SK-N-SH (cell line): ENCODE measurements around the gene KRT17. TPM values are rescaled to one million over a fixed set of nuclear protein-coding genes. Genes with fewer than 3 reads are reported as not detected.

Source experiments
- CTCF ChIA-PET: fragments of 300-600, 350-600 bp; formaldehyde crosslinking; extraction: SDS; loops from one replicate; lab custom pipeline; 2021; lab: Yijun Ruan, JAX
- POLR2A ChIA-PET: fragments of 350-600 bp; sonication (Branson Sonifier 250); formaldehyde crosslinking; extraction: SDS; loops from one replicate; lab custom pipeline; 2020; ENCODE audit warnings: antibody characterized with exemption, inconsistent platforms; lab: Yijun Ruan, JAX
- DNase-seq: peaks from one replicate; pipeline ENCODE4 v3.0.0; 2012
- H2AFZ ChIP-seq: fragments of 200-600 bp; sonication (generic); 2 replicates; pipeline ENCODE4 v1.8.1; 2016; ENCODE audit warnings: antibody characterized with exemption, mild to moderate bottlenecking, low read depth
- H3F3A ChIP-seq: fragments of 200-600 bp; sonication (generic); replicated peaks from 2 replicates; pipeline ENCODE3; 2016; ENCODE audit warnings: antibody characterized with exemption, mild to moderate bottlenecking; ENCODE audit not compliant: insufficient read depth
- H3K27ac ChIP-seq, 2 experiments: fragments of 200-500 bp in 1 of 2; fragments of 200-600 bp in 1 of 2; sonication (Bioruptor generic) in 1 of 2; sonication (generic), shearing (Covaris generic) in 1 of 2; 2 replicates each; pipeline versions ENCODE4 v1.5.1 to v1.6.1; 2014 to 2016; ENCODE audit warnings: low read depth in 2 of 2, inconsistent platforms in 1 of 2, low read length in 1 of 2, mild to moderate bottlenecking in 1 of 2, mixed read lengths in 1 of 2
- H3K27me3 ChIP-seq: fragments of 200-600 bp; sonication (generic), shearing (Covaris generic); 2 replicates; pipeline ENCODE4 v1.6.1; 2016; ENCODE audit warnings: mixed run types; ENCODE audit not compliant: insufficient read depth
- H3K36me3 ChIP-seq, 2 experiments: fragments of 200-500 bp in 1 of 2; fragments of 200-600 bp in 1 of 2; sonication (Bioruptor generic) in 1 of 2; sonication (generic) in 1 of 2; replicated peaks in 1 of 2; 2 replicates each; pipeline versions ENCODE3 to v1.5.1; 2014 to 2016; ENCODE audit warnings: low read length in 1 of 2, mild to moderate bottlenecking in 1 of 2; ENCODE audit not compliant: insufficient read depth in 2 of 2, control insufficient read depth in 1 of 2
- H3K4me1 ChIP-seq, 2 experiments: fragments of 200-500 bp in 1 of 2; fragments of 200-600 bp in 1 of 2; sonication (Bioruptor generic) in 1 of 2; sonication (generic), shearing (Covaris generic) in 1 of 2; 2 replicates each; pipeline versions ENCODE4 v1.5.1 to v1.6.1; 2014 to 2016; ENCODE audit warnings: low read depth in 1 of 2, low read length in 1 of 2, mixed run types in 1 of 2; ENCODE audit not compliant: insufficient read depth in 2 of 2, control insufficient read depth in 1 of 2
- H3K4me2 ChIP-seq: fragments of 200-600 bp; sonication (generic), shearing (Covaris generic); 2 replicates; pipeline ENCODE4 v1.6.1; 2017; ENCODE audit warnings: mixed run types
- H3K4me3 ChIP-seq, 2 experiments: fragments of 200-500 bp in 1 of 2; fragments of 200-600 bp in 1 of 2; sonication (Bioruptor generic) in 1 of 2; sonication (generic), shearing (Covaris generic) in 1 of 2; 2 replicates each; pipeline versions ENCODE4 v1.5.1 to v1.8.1; 2014 to 2016; ENCODE audit warnings: low read depth in 2 of 2, inconsistent platforms in 1 of 2, low read length in 1 of 2, mild to moderate bottlenecking in 1 of 2, mixed read lengths in 1 of 2, moderate library complexity in 1 of 2
- H3K79me2 ChIP-seq: fragments of 200-600 bp; sonication (generic); 2 replicates; pipeline ENCODE4 v1.8.1; 2017; ENCODE audit warnings: mild to moderate bottlenecking; ENCODE audit not compliant: insufficient read depth
- H3K9ac ChIP-seq: fragments of 200-600 bp; sonication (generic); 2 replicates; pipeline ENCODE4 v1.6.1; 2017; ENCODE audit warnings: mixed run types
- H3K9me2 ChIP-seq: fragments of 200-600 bp; sonication (generic); 2 replicates; pipeline ENCODE4 v1.6.1; 2017; ENCODE audit warnings: mixed run types
- H3K9me3 ChIP-seq: fragments of 200-600 bp; sonication (generic); 2 replicates; pipeline ENCODE4 v1.6.1; 2017; ENCODE audit warnings: mixed run types, mild to moderate bottlenecking, moderate library complexity
- H4K20me1 ChIP-seq: fragments of 200-600 bp; sonication (generic); 2 replicates; pipeline ENCODE4 v1.6.1; 2017; ENCODE audit warnings: mild to moderate bottlenecking, mixed run types; ENCODE audit not compliant: insufficient read depth
- CTCF ChIP-seq: fragments of 200-600 bp; sonication (generic); IDR thresholded peaks from 2 replicates; pipeline ENCODE4 v1.6.1; 2017; ENCODE audit warnings: antibody characterized with exemption, mild to moderate bottlenecking, moderate library complexity
- EP300 ChIP-seq, 2 experiments: IDR thresholded peaks; 2 replicates each; pipeline versions ENCODE4 v1.4.0 to v1.6.1; 2012; ENCODE audit warnings: borderline replicate concordance in 1 of 2, low read depth in 1 of 2, low read length in 1 of 2
- FOXJ3 ChIP-seq: sonication (generic); formaldehyde crosslinking; IDR thresholded peaks from 2 replicates; pipeline ENCODE4 v1.5.1; 2020; ENCODE audit warnings: mild to moderate bottlenecking, missing genetic modification reagents
- GABPA ChIP-seq: IDR thresholded peaks from 2 replicates; pipeline ENCODE4 v1.4.0; 2012; ENCODE audit warnings: low read depth, mild to moderate bottlenecking
- GATA2 ChIP-seq: sonication (generic); formaldehyde crosslinking; IDR thresholded peaks from 2 replicates; pipeline ENCODE4 v1.5.0; 2020; ENCODE audit warnings: mild to moderate bottlenecking, missing genetic modification reagents
- MEF2A ChIP-seq: IDR thresholded peaks from 2 replicates; pipeline ENCODE4 v1.4.0; 2012; ENCODE audit warnings: low read depth, borderline replicate concordance
- MXI1 ChIP-seq: IDR thresholded peaks from 2 replicates; pipeline ENCODE4 v1.6.1; 2012; ENCODE audit warnings: mild to moderate bottlenecking, low read depth, low read length, improper control_type of control experiment
- NFIC ChIP-seq: IDR thresholded peaks from 2 replicates; pipeline ENCODE4 v1.4.0; 2012; ENCODE audit warnings: borderline replicate concordance
- NRF1 ChIP-seq: IDR thresholded peaks from 2 replicates; pipeline ENCODE4 v1.6.1; 2012; ENCODE audit warnings: low read depth, mild to moderate bottlenecking, low read length
- PBX3 ChIP-seq: IDR thresholded peaks from 2 replicates; pipeline ENCODE4; 2012
- RCOR1 ChIP-seq: fragments of 150-350 bp; IDR thresholded peaks from 2 replicates; pipeline ENCODE4 v1.6.1; 2017; ENCODE audit warnings: antibody characterized with exemption, low read length
- RXRA ChIP-seq: IDR thresholded peaks from 2 replicates; pipeline ENCODE4 v1.4.0; 2012; ENCODE audit warnings: low read depth, mild to moderate bottlenecking, borderline replicate concordance
- SMC3 ChIP-seq: IDR thresholded peaks from 2 replicates; pipeline ENCODE4 v1.6.1; 2012; ENCODE audit warnings: low read depth, low read length, improper control_type of control experiment
- TAF1 ChIP-seq: IDR thresholded peaks from 2 replicates; pipeline ENCODE4 v1.6.1; 2012; ENCODE audit warnings: low read depth, mild to moderate bottlenecking, low read length, moderate library complexity, borderline replicate concordance
- USF1 ChIP-seq: IDR thresholded peaks from 2 replicates; pipeline ENCODE4 v1.4.0; 2012; ENCODE audit warnings: low read depth, borderline replicate concordance
- USF2 ChIP-seq: fragments of 150-350 bp; IDR thresholded peaks from 2 replicates; pipeline ENCODE4 v1.6.1; 2017; ENCODE audit warnings: antibody characterized with exemption, low read length, low read depth, borderline replicate concordance
- WGBS: methylation state at CpG from one replicate; pipeline ENCODE4 v1.1.6; 2017; ENCODE audit warnings: low lambda C conversion rate; 5-methylcytosine and 5-hydroxymethylcytosine counted together
- polyA plus RNA-seq, 3 experiments: library from polyadenylated mRNA; depleted of rRNA; stranded (reverse); fragments of >200 nt; gene quantifications; 2 replicates each; pipeline ENCODE4 v1.2.3, GENCODE V29; 2012

The KRT17 gene
- polyA plus RNA-seq, 1 of the 3 experiments (the other 2 are of a cell fraction): 0.39 TPM

GRCh38 chr17:41638194-41638593, 13.8 kb upstream of the KRT17 start:
- Histone ChIP-seq H3K27me3 (no peaks in the 10 kb centered on the region), H4K20me1 (no peaks in the 10 kb centered on the region), H3K79me2 (no peaks in the 10 kb centered on the region), H3K27ac (no peak overlapping the region), H3K4me3 (no peak overlapping the region), H3K4me1 (peaks cover 0 to 22% of the 10 kb centered on the region in 2 experiments; a peak in 2 of 4 replicates), H3K9me3 (no peaks in the 10 kb centered on the region), H3K9me2 (no peaks in the 10 kb centered on the region), H3K9ac (no peak overlapping the region), H3F3A (no peaks in the 10 kb centered on the region), H3K4me2 (no peak overlapping the region), H2AFZ (no peak overlapping the region), H3K36me3 (no peaks in the 10 kb centered on the region)
- ChIA-PET POLR2A (no interaction called here), CTCF (interaction anchor here (1.3 to 7.3 kb wide), 3 partner anchors 10 to 88 kb away, joined by 6 to 79 read pairs (median 45); no protein-coding TSS in a partner anchor)
- TF ChIP-seq SMC3 (no peak), FOXJ3 (CRISPR knock-in tag) (no peak), USF2 (no peak), GATA2 (no peak), NRF1 (no peak), USF1 (no peak), MEF2A (no peak), RCOR1 (no peak)
- DNase-seq: no peak
- 54% methylated on average over 5 of the region's 5 CpGs for WGBS

GRCh38 chr17:41636652-41637051, 12.3 kb upstream of the KRT17 start:
- no peak overlapping the region for H3K4me3 ChIP-seq
- H3F3A ChIP-seq: no peaks in the 10 kb centered on the region
- CTCF ChIA-PET: interaction anchor here (1.2 to 7.3 kb wide), 8 partner anchors 9 to 86 kb away, joined by 3 to 79 read pairs (median 6); no protein-coding TSS in a partner anchor
- no peak overlapping the region; a peak in 1 of 4 replicates for H3K27ac ChIP-seq
- H4K20me1 ChIP-seq: no peaks in the 10 kb centered on the region
- no peaks in the 10 kb centered on the region for H3K79me2 ChIP-seq
- peaks cover 0 to 22% of the 10 kb centered on the region in 2 experiments; a peak in 2 of 4 replicates for H3K4me1 ChIP-seq
- no peak overlapping the region for H3K4me2 ChIP-seq
- H3K27me3 ChIP-seq: no peaks in the 10 kb centered on the region
- TF ChIP-seq MXI1 (no peak), NRF1 (no peak), RXRA (no peak), GABPA (no peak), NFIC (no peak), SMC3 (no peak), CTCF (no peak), TAF1 (no peak), PBX3 (no peak), EP300 (IDR thresholded peaks at IDR 0.05; ENCODE audit: borderline replicate concordance in 1 of 2, low read depth in 1 of 2, low read length in 1 of 2) (no peak)
- H3K9me3 ChIP-seq: no peaks in the 10 kb centered on the region
- no peak overlapping the region for H3K9ac ChIP-seq
- H3K9me2 ChIP-seq: no peaks in the 10 kb centered on the region
- H2AFZ ChIP-seq: no peak overlapping the region
- H3K36me3 ChIP-seq: no peaks in the 10 kb centered on the region
- POLR2A ChIA-PET: no interaction called here
- no peak for DNase-seq
- WGBS: 75% methylated on average over 2 of the region's 9 CpGs
